GM12878 (cell line): ENCODE data around the gene CSNK1G1. TPM values are rescaled to one million over a fixed set of nuclear protein-coding genes. Genes with fewer than 3 reads are reported as not detected.

Experiments used
- ATAC-seq: fragments of 200-7000 bp; cut with Tn5 transposase; 3 replicates; pipeline ENCODE4 v1.9.1; 2020; ENCODE audit warnings: mild to moderate bottlenecking, moderate library complexity
- BruUV-seq: library from RNA; stranded (reverse); fragments of 400-500 nt; replicated peaks from 2 replicates; lab custom pipeline; 2021; lab: Mats Ljungman, UMichigan
- CTCF ChIA-PET: fragments of 300-600 bp; sonication (Branson Sonifier 250); formaldehyde crosslinking; extraction: SDS; loops from one replicate; lab custom pipeline; 2021; ENCODE audit warnings: inconsistent platforms; lab: Yijun Ruan, JAX
- POLR2A ChIA-PET: fragments of 350-600 bp; formaldehyde crosslinking; extraction: SDS; loops from one replicate; lab custom pipeline; 2021; ENCODE audit warnings: inconsistent platforms; lab: Charles Lee
- RAD21 ChIA-PET: fragments of 300-600 bp; sonication (Branson Sonifier 250); formaldehyde crosslinking; loops from one replicate; lab custom pipeline; 2023; ENCODE audit warnings: antibody characterized with exemption; ENCODE audit not compliant: unreplicated experiment; lab: Charles Lee
- SMC1A ChIA-PET: fragments of 300-600 bp; sonication (Branson Sonifier 250); formaldehyde crosslinking; loops from one replicate; lab custom pipeline; 2023; ENCODE audit not compliant: unreplicated experiment, uncharacterized antibody; lab: Charles Lee
- DNase-seq: peaks from one replicate; pipeline ENCODE4 v3.0.0-alpha.2; 2011; ENCODE audit warnings: low read depth, low spot score
- FAIRE-seq: peaks from 3 replicates; lab custom pipeline; 2011; peaks lifted over from hg19 to GRCh38; lab: Jason Lieb, UNC
- H2AFZ ChIP-seq: 2 replicates; pipeline ENCODE4 v1.6.0; 2011; ENCODE audit warnings: low read depth, low read length, control low read depth; ENCODE audit not compliant: control insufficient read depth
- H3K27ac ChIP-seq: 2 replicates; pipeline ENCODE4 v1.5.1; 2011; ENCODE audit warnings: control low read depth; ENCODE audit not compliant: control insufficient read depth, insufficient read depth
- H3K27me3 ChIP-seq, 2 experiments: replicated peaks in 1 of 2; 2 replicates each; pipeline versions ENCODE4 v1.6.0 to v1.6.1; 2011; ENCODE audit warnings: low read length in 1 of 2; ENCODE audit not compliant: control insufficient read depth in 2 of 2, insufficient read depth in 2 of 2
- H3K36me3 ChIP-seq, 2 experiments: 2 replicates each; pipeline ENCODE4 v1.5.1; 2011; ENCODE audit warnings: low read length in 1 of 2; ENCODE audit not compliant: control insufficient read depth in 2 of 2, insufficient read depth in 2 of 2
- H3K4me1 ChIP-seq: 2 replicates; pipeline ENCODE4 v1.6.1; 2011; ENCODE audit warnings: mild to moderate bottlenecking, low read length, moderate library complexity, mixed read lengths; ENCODE audit not compliant: control insufficient read depth, insufficient read depth
- H3K4me2 ChIP-seq: 2 replicates; pipeline ENCODE4 v1.6.0; 2011; ENCODE audit warnings: control low read depth; ENCODE audit not compliant: control insufficient read depth, insufficient read depth
- H3K4me3 ChIP-seq: fragments of 200-600 bp; sonication (generic); 2 replicates; pipeline ENCODE4 v1.5.1; 2016
- H3K79me2 ChIP-seq: 2 replicates; pipeline ENCODE4 v1.6.0; 2011; ENCODE audit warnings: low read length; ENCODE audit not compliant: control insufficient read depth, insufficient read depth
- H3K9ac ChIP-seq: 2 replicates; pipeline ENCODE4 v1.8.0; 2011; ENCODE audit warnings: low read length, control low read depth, mixed read lengths; ENCODE audit not compliant: control insufficient read depth, insufficient read depth
- H3K9me3 ChIP-seq: replicated peaks from 3 replicates; pipeline ENCODE4 v1.5.1; 2011; ENCODE audit warnings: mild to moderate bottlenecking, low read length; ENCODE audit not compliant: control insufficient read depth, insufficient read depth
- H4K20me1 ChIP-seq: 2 replicates; pipeline ENCODE4 v1.6.0; 2011; ENCODE audit not compliant: control insufficient read depth, insufficient read depth
- ATF3 ChIP-seq: IDR thresholded peaks from 2 replicates; pipeline ENCODE4 v1.6.1; 2011; ENCODE audit warnings: low read depth, mild to moderate bottlenecking, low read length, moderate library complexity, borderline replicate concordance; ENCODE audit errors: extremely low read depth
- CTCF ChIP-seq, 3 experiments: IDR thresholded peaks in 2 of 3; conservative IDR thresholded peaks in 1 of 3; 2 replicates each; pipeline ENCODE4 v1.5.1; 2011; ENCODE audit warnings: low read depth in 3 of 3, low read length in 3 of 3, mild to moderate bottlenecking in 3 of 3, control low read depth in 2 of 3, moderate library complexity in 2 of 3, inconsistent platforms in 1 of 3, mixed read lengths in 1 of 3; ENCODE audit not compliant: control insufficient read depth in 2 of 3, insufficient read depth in 1 of 3; ENCODE audit errors: extremely low read depth in 1 of 3
- FOXM1 ChIP-seq: IDR thresholded peaks from 2 replicates; pipeline ENCODE4 v1.6.1; 2012; ENCODE audit warnings: low read depth, mild to moderate bottlenecking, inconsistent platforms, low read length, moderate library complexity
- NRF1 ChIP-seq: conservative IDR thresholded peaks from 2 replicates; pipeline ENCODE4 v1.6.1; 2011; ENCODE audit warnings: mild to moderate bottlenecking, low read depth, low read length, improper control_type of control experiment
- PRDM15 ChIP-seq: fragments of 450-650 bp; formaldehyde crosslinking; IDR thresholded peaks from 2 replicates; pipeline ENCODE4 v1.4.0; 2020; ENCODE audit warnings: mild to moderate bottlenecking, moderate library complexity
- RFX5 ChIP-seq: IDR thresholded peaks from 2 replicates; pipeline ENCODE4 v1.6.1; 2011; ENCODE audit warnings: low read depth, low read length, improper control_type of control experiment
- SP1 ChIP-seq: IDR thresholded peaks from one replicate; pipeline ENCODE4 v1.6.1; 2011; ENCODE audit warnings: low read depth, low read length
- SRF ChIP-seq, 2 experiments: IDR thresholded peaks; 2 replicates each; pipeline ENCODE4 v1.6.1; 2011; ENCODE audit warnings: low read depth in 2 of 2, low read length in 2 of 2, mild to moderate bottlenecking in 1 of 2, moderate library complexity in 1 of 2
- TCF7 ChIP-seq: IDR thresholded peaks from 2 replicates; pipeline ENCODE4 v1.6.1; 2014; ENCODE audit warnings: antibody characterized with exemption, borderline replicate concordance
- YY1 ChIP-seq: IDR thresholded peaks from 2 replicates; pipeline ENCODE4 v1.6.1; 2011; ENCODE audit warnings: low read depth, mild to moderate bottlenecking, low read length
- ZNF592 ChIP-seq: fragments of 450-650 bp; IDR thresholded peaks from 2 replicates; pipeline ENCODE4 v1.6.1; 2017; ENCODE audit warnings: mild to moderate bottlenecking, moderate library complexity
- WGBS: methylation state at CpG from one replicate; pipeline ENCODE4 v1.1.6; 2016; ENCODE audit warnings: low lambda C conversion rate; ENCODE audit not compliant: insufficient replicate concordance, insufficient coverage; ENCODE audit errors: missing lambda C conversion rate; 5-methylcytosine and 5-hydroxymethylcytosine counted together
- in situ Hi-C: fragments of 300-500 bp; cut with MboI; formaldehyde crosslinking; loops from 9 replicates; pipeline ENCODE4 v1.14.3; 2018; ENCODE audit warnings: mixed read lengths
- intact Hi-C: fragments of 100-400 bp; cut with micrococcal nuclease; formaldehyde crosslinking; loops from one replicate; pipeline ENCODE4 v1.14.2; 2022; ENCODE audit not compliant: unreplicated experiment
- polyA plus RNA-seq, 11 experiments: library from polyadenylated mRNA; depleted of rRNA in 4 of 11; unstranded in 6 of 11; stranded (reverse) in 5 of 11; fragments of >200 nt; fragmentation: Nextera tagmentation in 4 of 11; fragmentation: Illumina TruSeq in 1 of 11; extraction: Ambion mirVana in 4 of 11; extraction: Trizol in 1 of 11; gene quantifications; 1 replicate in 1 of 11; 2 replicates in 10 of 11; pipeline versions ENCODE4 v1.2.1 to v1.2.3, GENCODE V29; 2011 to 2016; ENCODE audit warnings: inconsistent platforms in 2 of 11, missing spikeins in 2 of 11, low read depth in 1 of 11
- total RNA-seq, 4 experiments: library from RNA; depleted of rRNA in 3 of 4; stranded (reverse); fragments of >200 nt in 3 of 4; fragmentation: Illumina TruSeq in 1 of 4; extraction: Trizol in 1 of 4; gene quantifications; 2 replicates each; pipeline versions ENCODE4 v1.2.1 to v1.2.3, GENCODE V29; 2013 to 2021

The CSNK1G1 gene
- total and polyA plus RNA-seq, 10 of the 15 experiments (the other 5 are each of a cell fraction or from before 2014, with no cell fraction given) = 6.1 to 23.4 (median 15.3) TPM

GRCh38 chr15:64356710-64357040 is 702 bp upstream of the CSNK1G1 start:
- Histone ChIP-seq H3K36me3 (no peaks in the 10 kb centered on the region; a peak in 1 of 4 replicates), H3K4me3 (peak overlapping the region; percentile 77; the same call in 1 of the 2 replicates), H3K9ac (no peak overlapping the region), H3K27me3 (no peaks in the 10 kb centered on the region), H2AFZ (peak overlapping the region; percentile 91), H3K4me2 (peak overlapping the region; percentile 75), H3K9me3 (no peaks in the 10 kb centered on the region), H3K27ac (peak overlapping the region; percentile 22; the same call in 1 of the 2 replicates), H3K4me1 (peaks cover 3% of the 10 kb centered on the region; the same call in 1 of the 2 replicates), H4K20me1 (no peaks in the 10 kb centered on the region), H3K79me2 (peaks cover 28% of the 10 kb centered on the region)
- DNase-seq (no peak), FAIRE-seq (no peak), ATAC-seq (no peak)
- SMC1A ChIA-PET = interaction anchor here (1.0 kb wide), 4 partner anchors 30 to 147 kb away, joined by 3 read pairs; no protein-coding TSS in a partner anchor
- 48% methylated on average over 5 of the region's 5 CpGs for WGBS
- RAD21 ChIA-PET = interaction anchor here (1.0 to 1.8 kb wide), 4 partner anchors 31 to 212 kb away, joined by 3 to 5 read pairs (median 4); partner anchors contain the start of gene TRIP4
- POLR2A ChIA-PET = interaction anchor here (1.0 to 1.8 kb wide), 2 partner anchors 23 to 193 kb away, joined by 3 to 5 read pairs; partner anchors contain the start of gene PPIB
- CTCF ChIA-PET = interaction anchor here (0.9 kb wide), 1 partner anchor 193 kb away, joined by 3 read pairs; the partner anchor contains the start of gene PPIB
- no TSS peak for BruUV-seq
- intact Hi-C loops (loop anchor here (5.0 kb wide), 1 partner anchor 194 kb away; the partner anchor contains the start of gene PPIB), in situ Hi-C loops (no loop called here)
- TF ChIP-seq ATF3 (no peak), NRF1 (no peak), TCF7 (no peak), RFX5 (no peak), FOXM1 (no peak), SRF (IDR thresholded peaks at IDR 0.05; ENCODE audit: low read depth in 2 of 2, low read length in 2 of 2) (no peak), CTCF (IDR thresholded peaks at IDR 0.05 in 2 of 3, conservative IDR thresholded peaks at IDR 0.05 in 1 of 3; ENCODE audit: control insufficient read depth in 2 of 3, extremely low read depth in 1 of 3, insufficient read depth in 1 of 3, low read depth in 3 of 3, low read length in 3 of 3) (no peak), YY1 (no peak), SP1 (no peak), ZNF592 (no peak), PRDM15 (no peak)
